ENCODE measurements around the gene CT47C1.

Gene CT47C1

DNA sequence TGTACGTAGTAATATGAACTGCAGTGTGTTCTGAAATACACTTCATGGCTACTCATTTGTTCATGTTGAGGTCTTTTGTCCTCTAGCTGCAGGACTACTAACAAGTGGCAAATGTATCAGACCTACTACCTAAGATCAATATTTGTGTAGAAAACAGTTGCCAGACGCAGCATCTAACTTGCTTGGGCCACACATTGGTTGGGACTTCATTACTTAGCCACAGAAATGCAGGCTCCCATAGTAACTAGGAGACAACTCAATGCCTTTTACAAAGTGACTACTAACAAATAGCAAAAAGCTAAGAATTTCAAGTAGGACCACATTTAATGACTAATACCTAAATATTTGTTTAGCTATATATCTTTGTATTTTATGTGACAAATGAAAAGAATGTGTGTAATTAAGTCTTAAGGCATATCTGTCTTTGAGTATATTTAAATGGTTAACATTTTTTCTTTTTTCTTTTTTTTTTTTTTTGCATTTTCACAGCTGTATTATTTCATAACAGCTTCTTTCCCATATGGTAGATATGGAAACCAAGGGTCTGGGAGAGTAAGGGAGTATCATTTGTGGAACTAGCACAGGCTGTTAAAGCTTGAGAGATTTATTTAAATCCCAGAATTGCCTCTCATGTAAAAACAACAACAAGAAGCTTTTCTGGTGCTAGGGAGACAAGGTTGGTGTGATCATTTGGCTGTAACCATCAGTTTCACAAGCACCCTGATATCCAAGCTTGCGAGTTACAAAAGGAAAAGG is 2.7 kb downstream of the CT47C1 start:
- DNase-seq, result no peak

DNA sequence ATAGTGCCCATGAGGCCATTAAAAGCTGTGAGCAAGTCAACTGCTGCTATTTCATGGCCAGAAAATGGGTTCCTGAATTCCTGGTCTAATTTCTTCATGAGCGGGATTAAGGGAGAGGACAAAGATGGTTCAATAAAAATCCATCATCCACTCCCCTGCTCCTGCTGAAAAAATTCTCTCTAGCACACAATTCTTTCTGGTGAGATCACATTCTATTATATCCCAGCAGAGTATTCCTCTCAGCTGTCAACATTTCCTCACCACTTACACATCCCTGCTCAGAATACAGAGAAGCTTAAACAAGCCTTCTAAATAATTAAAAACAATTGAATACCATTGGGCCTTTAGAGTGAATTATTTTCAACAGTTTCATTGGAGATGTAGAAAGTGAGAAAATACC is 9.5 kb downstream of the CT47C1 start:
- DNase-seq, result no peak

GRCh38 chrX:119084766-119085165 is 12.0 kb downstream of the CT47C1 start:
- no peak for DNase-seq

DNA sequence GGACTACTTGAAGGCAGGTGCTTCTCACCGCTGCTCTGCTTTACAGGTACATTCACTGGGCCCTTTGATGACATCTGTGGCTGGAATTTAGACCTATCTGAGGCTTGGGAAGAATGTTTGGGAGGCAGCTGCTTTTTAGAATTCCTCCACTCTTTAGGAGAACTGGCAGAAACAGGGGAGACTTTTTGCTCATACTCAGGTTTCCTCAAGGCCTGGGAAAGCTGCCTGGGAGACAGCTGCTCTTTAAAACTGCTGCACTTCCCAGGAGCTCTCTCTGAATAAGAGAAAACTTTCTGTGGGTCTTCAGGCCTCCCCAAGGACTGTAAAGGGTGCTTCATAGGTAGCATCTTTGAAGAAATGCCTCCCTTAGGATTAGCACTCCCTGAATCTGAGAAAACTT is 14.3 kb downstream of the CT47C1 start:
- DNase-seq, result no peak

- no peak for DNase-seq
Measured at GRCh38 chrX:119089619-119090018, 16.8 kb downstream of the CT47C1 start.

GRCh38 chrX:119090627-119091026 is 17.8 kb downstream of the CT47C1 start:
- DNase-seq, result no peak

GRCh38 chrX:119093991-119094735 is 21.4 kb downstream of the CT47C1 start:
- no peak for DNase-seq

GRCh38 chrX:119094819-119095218 is 22.0 kb downstream of the CT47C1 start:
- no peak for DNase-seq

DNA sequence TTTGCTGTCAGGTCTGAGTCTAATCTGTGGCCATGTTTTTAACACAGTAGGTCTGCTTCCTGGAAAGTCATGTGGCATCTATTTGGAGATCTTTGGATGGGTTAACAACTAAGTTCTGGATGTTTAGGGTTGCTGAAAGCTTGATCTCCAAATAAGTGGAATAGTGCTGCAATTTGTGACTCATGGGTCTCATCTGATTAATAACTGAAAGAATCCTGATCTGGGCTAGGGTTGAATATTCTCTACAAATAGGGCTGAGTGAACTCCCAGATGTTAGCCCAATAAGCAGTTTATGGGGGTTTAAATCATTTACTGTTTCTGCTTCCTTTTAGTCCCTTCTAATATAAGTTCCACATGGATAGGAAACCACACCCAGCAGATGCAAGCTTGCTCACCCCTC is 23.1 kb downstream of the CT47C1 start:
- DNase-seq, result no peak

GRCh38 chrX:119101168-119101567 is 28.4 kb downstream of the CT47C1 start:
- no peak for DNase-seq

GRCh38 chrX:119105826-119106225 is 33.0 kb downstream of the CT47C1 start:
- no peak for DNase-seq

DNA sequence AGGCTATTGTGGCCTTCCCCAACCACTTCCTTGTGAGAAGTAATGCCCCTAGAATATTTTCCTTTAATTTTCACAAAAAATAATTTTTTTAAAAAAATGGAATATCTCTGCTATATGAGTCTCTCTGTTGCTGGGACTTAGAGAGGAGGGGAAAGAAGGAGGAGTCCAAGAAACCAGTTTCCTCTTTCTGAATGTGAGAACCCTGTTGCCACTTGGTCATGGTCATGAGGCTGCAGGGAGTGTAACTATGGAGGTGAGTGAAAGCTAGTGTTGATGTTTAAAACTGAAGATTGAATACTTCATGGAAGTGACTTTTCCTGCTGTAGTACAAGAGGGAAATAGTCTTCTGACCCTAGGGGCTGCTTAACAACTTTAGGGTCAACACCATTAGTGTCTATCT is 34.4 kb downstream of the CT47C1 start:
- DNase-seq, result no peak

DNA sequence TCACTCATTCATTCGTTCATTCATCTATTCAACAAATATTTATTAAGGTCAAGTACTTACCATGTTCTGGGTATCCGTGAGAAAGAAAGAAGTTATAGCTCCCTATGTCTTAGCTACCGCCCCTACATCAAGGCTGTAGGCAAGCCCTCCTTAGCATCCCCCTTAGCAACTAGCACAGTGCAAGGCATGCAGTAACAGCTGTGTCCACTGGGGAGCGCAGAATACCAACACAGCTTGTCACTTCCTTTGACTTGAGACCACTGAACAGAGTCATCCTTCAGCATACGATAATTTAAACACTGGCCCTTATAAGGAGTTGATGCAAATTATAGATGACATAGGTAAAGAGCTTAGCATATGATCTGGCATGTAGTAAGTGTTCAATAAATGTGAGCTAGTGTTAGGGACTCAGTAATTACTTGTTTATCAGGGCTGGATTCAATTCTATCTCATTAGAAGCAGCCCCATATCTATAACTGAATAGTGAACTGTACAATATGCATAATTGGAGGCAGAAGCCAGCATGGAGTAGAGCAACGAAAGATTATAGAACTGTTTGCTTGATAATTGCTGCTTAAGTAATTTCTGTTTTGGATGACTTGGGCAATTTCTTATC is 46.1 kb downstream of the CT47C1 start:
- peak; percentile 6 to 73 for DNase-seq

GRCh38 chrX:119121341-119121740 is 48.5 kb downstream of the CT47C1 start:
- DNase-seq, result no peak
